Adrenal gland (tissue), 12 donors: ENCODE results near the gene NEUROG2. TPM values are rescaled to one million over a fixed set of nuclear protein-coding genes. Genes with fewer than 3 reads are reported as not detected.
"Not testable (repeated sequence)": the region's sequence is repeated elsewhere in the genome, so short reads cannot be mapped to it uniquely, and the experiment has no call there.

Experiments used
- DNase-seq, 7 donors: peaks; one replicate each; pipeline ENCODE4 v3.0.0-alpha.2; 2019 to 2020
- H3K27ac ChIP-seq, 5 donors: fragments of 200-600 bp; sonication (generic) in 4 of 5; 1 replicate in 3 of 5; 2 replicates in 2 of 5; pipeline versions ENCODE4 v1.5.1 to v1.8.0; 2016 to 2020; ENCODE audit warnings: mild to moderate bottlenecking in 1 of 5
- H3K27me3 ChIP-seq: fragments of 200-600 bp; 2 replicates; pipeline ENCODE4 v1.8.0; 2021
- H3K36me3 ChIP-seq, 2 donors: fragments of 200-600 bp; replicated peaks in 1 of 2; 1 replicate in 1 of 2; 2 replicates in 1 of 2; pipeline versions ENCODE4 v1.5.1 to v1.8.0; 2018 to 2022
- H3K4me1 ChIP-seq, 2 donors: fragments of 200-600 bp; replicated peaks in 1 of 2; 1 replicate in 1 of 2; 2 replicates in 1 of 2; pipeline versions ENCODE4 v1.5.1 to v1.8.0; 2018 to 2021
- H3K4me3 ChIP-seq, 4 donors: fragments of 200-600 bp; sonication (generic) in 3 of 4; one replicate each; pipeline ENCODE4 v1.5.1; 2016 to 2018
- H3K9me3 ChIP-seq, 3 donors: fragments of 200-600 bp; sonication (generic) in 1 of 3; replicated peaks in 1 of 3; 1 replicate in 2 of 3; 2 replicates in 1 of 3; pipeline versions ENCODE4 v1.5.1 to v1.8.0; 2016 to 2021
- POLR2A ChIP-seq, 2 donors: fragments of 450-650 bp; IDR thresholded peaks; one replicate each; pipeline ENCODE4 v1.6.1; 2017; ENCODE audit warnings: antibody characterized with exemption in 2 of 2, mild to moderate bottlenecking in 2 of 2, moderate library complexity in 1 of 2
- WGBS, 4 donors: extraction: QIAGEN DNeasy Blood & Tissue Kit in 2 of 4; methylation state at CpG; one replicate each; pipeline versions ENCODE4 v1.1.5 to v1.1.7; 2013 to 2017; 5-methylcytosine and 5-hydroxymethylcytosine counted together
- intact Hi-C, 2 donors: fragments of 100-400 bp; cut with DNase I; formaldehyde crosslinking; loops; one replicate each; pipeline versions ENCODE4 v1.14.1 to v1.15.0; 2022 to 2023
- polyA plus RNA-seq, 3 donors: library from polyadenylated mRNA; stranded (reverse); fragments of 200-250 nt in 2 of 3; fragments of 350-450 nt in 1 of 3; fragmentation: Illumina TruSeq in 1 of 3; extraction: RNeasy Lipid Tissue Mini Kit (QIAGEN cat#74804) in 1 of 3; gene quantifications; one replicate each; pipeline ENCODE4 v1.2.3, GENCODE V29; 2013 to 2014
- total RNA-seq, 9 donors: library from RNA; depleted of rRNA in 4 of 9; stranded (reverse); fragments of >200 nt in 4 of 9; fragments of 120-200 nt in 1 of 9; fragmentation: NEBNext Ultra II Directional in 1 of 9; extraction: Animal tissue kit (Norgen Biotek cat#: 25700) in 1 of 9; gene quantifications; one replicate each; pipeline versions ENCODE4 v1.1.0 to v1.2.4, GENCODE V29; 2013 to 2023
- TF ChIP-seq, protein P1 (sequence below), 6 experiments: fragments of 450-650 bp in 4 of 6; fragments of 200-600 bp in 2 of 6; sonication (generic) in 1 of 6; IDR thresholded peaks; 1 replicate in 5 of 6; 2 replicates in 1 of 6; pipeline versions ENCODE4 v1.5.1 to v1.8.0; 2016 to 2021; ENCODE audit warnings: antibody characterized with exemption in 6 of 6, mild to moderate bottlenecking in 2 of 6, moderate library complexity in 1 of 6
- donor health status: healthy with polysubstance abuse.
- donor health status: Bipolar disorder and iron deficiency.
- donor health status: DM: yes; HTN: yes; CAD: no.
- donor health status: DM: no; HTN: no; CAD: no.
- donor health status: DM: no; HTN: no; CAD: no.
- donor health status: DM: yes; HTN: yes; CAD: no.

NEUROG2 gene
- total and polyA plus RNA-seq, 12 donors: 0.06 TPM; not detected in 11

GRCh38 chr4:112492321-112492720 is 23.7 kb downstream of the NEUROG2 start:
- WGBS, 4 donors: 73 to 78% (median 77%) methylated on average over 7 of the region's 7 CpGs
- no peak for TF ChIP-seq POLR2A (IDR thresholded peaks at IDR 0.05)
- TF ChIP-seq, protein P1, sequence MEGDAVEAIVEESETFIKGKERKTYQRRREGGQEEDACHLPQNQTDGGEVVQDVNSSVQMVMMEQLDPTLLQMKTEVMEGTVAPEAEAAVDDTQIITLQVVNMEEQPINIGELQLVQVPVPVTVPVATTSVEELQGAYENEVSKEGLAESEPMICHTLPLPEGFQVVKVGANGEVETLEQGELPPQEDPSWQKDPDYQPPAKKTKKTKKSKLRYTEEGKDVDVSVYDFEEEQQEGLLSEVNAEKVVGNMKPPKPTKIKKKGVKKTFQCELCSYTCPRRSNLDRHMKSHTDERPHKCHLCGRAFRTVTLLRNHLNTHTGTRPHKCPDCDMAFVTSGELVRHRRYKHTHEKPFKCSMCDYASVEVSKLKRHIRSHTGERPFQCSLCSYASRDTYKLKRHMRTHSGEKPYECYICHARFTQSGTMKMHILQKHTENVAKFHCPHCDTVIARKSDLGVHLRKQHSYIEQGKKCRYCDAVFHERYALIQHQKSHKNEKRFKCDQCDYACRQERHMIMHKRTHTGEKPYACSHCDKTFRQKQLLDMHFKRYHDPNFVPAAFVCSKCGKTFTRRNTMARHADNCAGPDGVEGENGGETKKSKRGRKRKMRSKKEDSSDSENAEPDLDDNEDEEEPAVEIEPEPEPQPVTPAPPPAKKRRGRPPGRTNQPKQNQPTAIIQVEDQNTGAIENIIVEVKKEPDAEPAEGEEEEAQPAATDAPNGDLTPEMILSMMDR (IDR thresholded peaks at IDR 0.05): no peak
- no peak for DNase-seq
- Histone ChIP-seq H3K27me3 (no peaks in the 10 kb centered on the region), H3K4me1 (no peaks in the 10 kb centered on the region), H3K27ac (no peak overlapping the region), H3K36me3 (no peaks in the 10 kb centered on the region), H3K4me3 (no peak overlapping the region), H3K9me3 (peaks cover 0 to 7% (median 0%) of the 10 kb centered on the region in 3 donors)
- intact Hi-C loops: no loop called here

GRCh38 chr4:112490808-112491207 is 25.2 kb downstream of the NEUROG2 start:
- intact Hi-C loops, H3K4me1 ChIP-seq, H3K36me3 ChIP-seq, DNase-seq, H3K4me3 ChIP-seq, H3K27me3 ChIP-seq, H3K9me3 ChIP-seq, H3K27ac ChIP-seq: not testable (repeated sequence)
- 72 to 89% (median 78%) methylated on average over 2 to 3 of the region's 3 CpGs for WGBS, 4 donors

DNA sequence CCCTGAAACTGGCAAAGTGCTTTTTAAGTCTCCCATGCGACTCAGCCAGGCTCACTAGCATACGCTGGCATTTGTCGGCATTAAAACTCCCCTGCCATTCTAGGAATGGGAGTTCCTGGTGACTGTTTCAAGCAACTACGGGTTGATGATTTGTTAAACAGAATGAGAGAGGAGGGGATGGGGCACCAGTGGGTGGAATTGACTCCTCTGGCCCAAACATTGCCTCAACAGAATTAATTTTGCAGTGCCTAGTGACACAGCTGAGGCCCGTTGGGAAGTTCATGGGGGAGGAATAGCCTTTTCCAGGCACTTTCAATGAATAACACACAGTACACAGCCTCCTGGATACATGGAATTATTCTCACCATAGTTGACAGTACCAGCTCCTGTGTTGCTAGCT is 30.1 kb downstream of the NEUROG2 start:
- no peak for DNase-seq
- peaks cover 0 to 7% (median 0%) of the 10 kb centered on the region in 3 donors for H3K9me3 ChIP-seq
- WGBS, 4 donors: 61 to 85% (median 71%) methylated on average over 5 of the region's 5 CpGs
- no peaks in the 10 kb centered on the region for H3K27me3 ChIP-seq
- no peaks in the 10 kb centered on the region for H3K4me1 ChIP-seq
- H3K4me3 ChIP-seq: no peak overlapping the region
- TF ChIP-seq, protein P1 (IDR thresholded peaks at IDR 0.05): no peak
- no peak for TF ChIP-seq POLR2A (IDR thresholded peaks at IDR 0.05)
- intact Hi-C loops: no loop called here
- H3K27ac ChIP-seq: no peak overlapping the region
- H3K36me3 ChIP-seq: no peaks in the 10 kb centered on the region

DNA sequence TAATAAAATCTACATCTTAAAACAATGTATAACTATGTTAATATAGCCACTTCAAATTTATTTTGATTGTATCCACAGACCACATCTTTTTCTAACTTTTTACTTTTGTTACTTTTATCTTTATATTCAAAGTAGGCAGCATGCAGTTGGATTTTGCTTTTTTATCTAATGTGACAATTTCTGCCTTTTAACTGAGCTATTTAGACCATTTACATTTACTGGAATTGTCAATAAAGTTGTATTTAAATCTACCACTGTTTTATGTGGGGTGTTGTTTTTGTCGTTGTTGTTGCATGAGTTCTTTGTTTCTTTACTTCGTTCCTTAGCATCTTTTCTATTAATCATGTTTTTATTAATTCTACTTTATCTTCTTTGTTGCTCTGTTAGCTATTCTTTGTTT is 42.0 kb downstream of the NEUROG2 start:
- Histone ChIP-seq H3K4me3 (no peak overlapping the region), H3K36me3 (no peaks in the 10 kb centered on the region), H3K9me3 (no peaks in the 10 kb centered on the region), H3K27ac (no peak overlapping the region), H3K4me1 (no peaks in the 10 kb centered on the region), H3K27me3 (no peaks in the 10 kb centered on the region)
- 86 to 91% (median 91%) methylated on average over 2 of the region's 2 CpGs for WGBS, 4 donors
- intact Hi-C loops: no loop called here
- no peak for TF ChIP-seq POLR2A (IDR thresholded peaks at IDR 0.05)
- TF ChIP-seq, protein P1 (IDR thresholded peaks at IDR 0.05): no peak
- no peak for DNase-seq

- no peak for DNase-seq
- H3K4me1 ChIP-seq: no peaks in the 10 kb centered on the region
- H3K4me3 ChIP-seq: no peak overlapping the region
- intact Hi-C loops: no loop called here
- TF ChIP-seq, protein P1 (IDR thresholded peaks at IDR 0.05): no peak
- no peak for TF ChIP-seq POLR2A (IDR thresholded peaks at IDR 0.05)
- H3K27ac ChIP-seq: no peak overlapping the region
- H3K36me3 ChIP-seq: no peaks in the 10 kb centered on the region
- H3K27me3 ChIP-seq: no peaks in the 10 kb centered on the region
- no peaks in the 10 kb centered on the region for H3K9me3 ChIP-seq
These were observed 43.7 kb downstream of the NEUROG2 start for GRCh38 chr4:112472318-112472717.
